Panc1 (cell line): ENCODE data around the gene ZMYM3. TPM values are rescaled to one million over a fixed set of nuclear protein-coding genes. Genes with fewer than 3 reads are reported as not detected.

ENCODE experiments used
- ATAC-seq: fragments of 200-7000 bp; cut with Tn5 transposase; 2 replicates; pipeline ENCODE4 v1.9.1; 2020; ENCODE audit warnings: mild to moderate bottlenecking, moderate library complexity
- BruUV-seq: library from RNA; stranded (reverse); fragments of 400-500 nt; replicated peaks from 2 replicates; lab custom pipeline; 2021; lab: Mats Ljungman, UMichigan
- CTCF ChIA-PET: fragments of 300-600 bp; sonication (Branson Sonifier 250); formaldehyde crosslinking; loops from one replicate; lab custom pipeline; 2022; ENCODE audit warnings: antibody characterized with exemption; lab: Charles Lee
- POLR2A ChIA-PET: fragments of 300-600 bp; sonication (Branson Sonifier 250); formaldehyde crosslinking; loops from one replicate; lab custom pipeline; 2022; ENCODE audit warnings: antibody characterized with exemption; lab: Charles Lee
- DNase-seq: peaks from one replicate; pipeline ENCODE4 v3.0.0-alpha.2; 2010; ENCODE audit warnings: low read depth, low spot score
- H3K27ac ChIP-seq: 2 replicates; pipeline ENCODE4 v1.5.1; 2011; ENCODE audit warnings: mild to moderate bottlenecking, low read length, inconsistent platforms
- H3K27me3 ChIP-seq: fragments of 200-500 bp; sonication (Bioruptor generic); 2 replicates; pipeline ENCODE4 v1.6.0; 2014; ENCODE audit warnings: low read length, inconsistent platforms; ENCODE audit not compliant: control insufficient read depth, insufficient read depth
- H3K36me3 ChIP-seq: fragments of 200-500 bp; sonication (Bioruptor generic); 2 replicates; pipeline ENCODE4 v1.5.1; 2014; ENCODE audit warnings: inconsistent platforms, mild to moderate bottlenecking, low read length, moderate library complexity; ENCODE audit not compliant: control insufficient read depth, insufficient read depth
- H3K4me1 ChIP-seq: 2 replicates; pipeline ENCODE4 v1.5.1; 2011; ENCODE audit warnings: inconsistent platforms, mild to moderate bottlenecking, low read length, moderate library complexity; ENCODE audit not compliant: control insufficient read depth, insufficient read depth
- H3K4me3 ChIP-seq, 2 experiments: 2 replicates each; pipeline ENCODE4 v1.5.1; 2011 to 2012; ENCODE audit warnings: low read depth in 2 of 2, low read length in 2 of 2, mild to moderate bottlenecking in 2 of 2, inconsistent platforms in 1 of 2, moderate library complexity in 1 of 2
- H3K9me3 ChIP-seq: fragments of 200-500 bp; sonication (Bioruptor generic); 2 replicates; pipeline ENCODE4 v1.5.1; 2014; ENCODE audit warnings: low read depth, mild to moderate bottlenecking, inconsistent platforms, low read length, moderate library complexity; ENCODE audit not compliant: control insufficient read depth, insufficient read depth
- POLR2AphosphoS5 ChIP-seq: IDR thresholded peaks from 2 replicates; pipeline ENCODE4 v1.6.1; 2012; ENCODE audit warnings: mild to moderate bottlenecking, low read depth, low read length, moderate library complexity
- SIN3A ChIP-seq: IDR thresholded peaks from 2 replicates; pipeline ENCODE4 v1.6.1; 2012; ENCODE audit warnings: low read depth, mild to moderate bottlenecking, low read length, moderate library complexity, borderline replicate concordance; ENCODE audit not compliant: insufficient read depth
- TCF7L2 ChIP-seq: IDR thresholded peaks from 2 replicates; pipeline ENCODE4 v1.6.1; 2011; ENCODE audit warnings: mild to moderate bottlenecking, low read depth, low read length, inconsistent platforms
- in situ Hi-C: cut with HindIII; loops from 2 replicates; pipeline ENCODE4 v1.10.0; 2016; ENCODE audit warnings: low sequenced_read_pairs, low pct_unique_long_range_greater_than_20kb
- intact Hi-C: fragments of 100-400 bp; cut with micrococcal nuclease; formaldehyde crosslinking; loops from one replicate; pipeline ENCODE4 v1.10.0; 2022; ENCODE audit not compliant: unreplicated experiment
- total RNA-seq: library from RNA; stranded (reverse); gene quantifications from one replicate; pipeline ENCODE4 v1.2.1, GENCODE V29; 2021; ENCODE audit not compliant: unreplicated experiment
- TF ChIP-seq, protein P1 (sequence below): fragments of 450-650 bp; IDR thresholded peaks from 2 replicates; pipeline ENCODE4 v1.5.1; 2017; ENCODE audit warnings: mild to moderate bottlenecking
- TF ChIP-seq, protein P2 (sequence below), 2 experiments: IDR thresholded peaks; 2 replicates each; pipeline ENCODE4 v1.6.1; 2011 to 2012; ENCODE audit warnings: low read depth in 2 of 2, control low read depth in 1 of 2, low read length in 1 of 2, mild to moderate bottlenecking in 1 of 2, moderate library complexity in 1 of 2; ENCODE audit not compliant: insufficient read depth in 1 of 2

ZMYM3 gene
- total RNA-seq, 1 experiment from 2014 or later = 40.2 TPM

DNA sequence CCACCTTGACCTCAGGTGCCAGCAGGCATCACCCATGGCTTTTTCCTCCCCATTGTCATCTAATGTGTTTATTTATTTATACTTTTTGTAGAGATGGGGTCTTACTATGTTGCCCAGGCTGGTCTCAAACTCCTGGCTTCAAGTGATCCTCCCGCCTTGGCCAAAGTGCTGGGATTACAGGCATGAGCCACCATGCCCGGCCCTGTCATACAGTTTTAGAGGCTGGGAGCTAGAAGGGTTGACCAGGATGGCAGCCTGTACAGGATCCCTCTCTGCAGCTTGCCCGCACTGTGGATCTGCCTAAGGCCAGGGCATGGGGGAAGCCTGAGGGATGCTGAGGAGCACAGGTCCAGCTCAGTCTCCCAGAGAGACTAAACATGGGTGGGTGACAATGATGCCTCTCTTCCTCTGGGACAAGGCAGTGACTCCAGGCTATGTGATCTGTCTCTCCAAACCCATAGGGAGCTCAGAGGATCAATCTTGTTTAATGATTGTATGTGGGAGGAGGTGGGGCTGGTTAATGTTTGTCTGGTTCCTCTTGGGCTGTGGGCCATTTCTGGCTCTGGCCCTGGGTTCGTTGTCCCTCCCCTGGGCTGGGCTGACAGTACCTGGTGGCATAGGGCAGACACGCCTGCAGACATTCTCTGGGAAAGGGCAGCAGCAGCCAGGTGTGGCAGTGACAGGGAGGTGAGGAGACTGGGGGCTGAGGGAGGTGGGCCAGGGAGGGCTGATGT, 39.2 kb downstream of the ZMYM3 start:
- ChIA-PET CTCF (no interaction called here), POLR2A (no interaction called here)
- DNase-seq (no peak), ATAC-seq (peak; percentile 51; the same call in 1 of the 2 replicates)
- H3K4me1 ChIP-seq = no peaks in the 10 kb centered on the region
- in situ Hi-C loops (no loop called here), intact Hi-C loops (no loop called here)
- no peaks in the 10 kb centered on the region for H3K36me3 ChIP-seq
- TF ChIP-seq SIN3A (no peak), TCF7L2 (no peak), POLR2AphosphoS5 (no peak)
- TF ChIP-seq, protein P1, sequence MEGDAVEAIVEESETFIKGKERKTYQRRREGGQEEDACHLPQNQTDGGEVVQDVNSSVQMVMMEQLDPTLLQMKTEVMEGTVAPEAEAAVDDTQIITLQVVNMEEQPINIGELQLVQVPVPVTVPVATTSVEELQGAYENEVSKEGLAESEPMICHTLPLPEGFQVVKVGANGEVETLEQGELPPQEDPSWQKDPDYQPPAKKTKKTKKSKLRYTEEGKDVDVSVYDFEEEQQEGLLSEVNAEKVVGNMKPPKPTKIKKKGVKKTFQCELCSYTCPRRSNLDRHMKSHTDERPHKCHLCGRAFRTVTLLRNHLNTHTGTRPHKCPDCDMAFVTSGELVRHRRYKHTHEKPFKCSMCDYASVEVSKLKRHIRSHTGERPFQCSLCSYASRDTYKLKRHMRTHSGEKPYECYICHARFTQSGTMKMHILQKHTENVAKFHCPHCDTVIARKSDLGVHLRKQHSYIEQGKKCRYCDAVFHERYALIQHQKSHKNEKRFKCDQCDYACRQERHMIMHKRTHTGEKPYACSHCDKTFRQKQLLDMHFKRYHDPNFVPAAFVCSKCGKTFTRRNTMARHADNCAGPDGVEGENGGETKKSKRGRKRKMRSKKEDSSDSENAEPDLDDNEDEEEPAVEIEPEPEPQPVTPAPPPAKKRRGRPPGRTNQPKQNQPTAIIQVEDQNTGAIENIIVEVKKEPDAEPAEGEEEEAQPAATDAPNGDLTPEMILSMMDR = no peak
- TF ChIP-seq, protein P2, sequence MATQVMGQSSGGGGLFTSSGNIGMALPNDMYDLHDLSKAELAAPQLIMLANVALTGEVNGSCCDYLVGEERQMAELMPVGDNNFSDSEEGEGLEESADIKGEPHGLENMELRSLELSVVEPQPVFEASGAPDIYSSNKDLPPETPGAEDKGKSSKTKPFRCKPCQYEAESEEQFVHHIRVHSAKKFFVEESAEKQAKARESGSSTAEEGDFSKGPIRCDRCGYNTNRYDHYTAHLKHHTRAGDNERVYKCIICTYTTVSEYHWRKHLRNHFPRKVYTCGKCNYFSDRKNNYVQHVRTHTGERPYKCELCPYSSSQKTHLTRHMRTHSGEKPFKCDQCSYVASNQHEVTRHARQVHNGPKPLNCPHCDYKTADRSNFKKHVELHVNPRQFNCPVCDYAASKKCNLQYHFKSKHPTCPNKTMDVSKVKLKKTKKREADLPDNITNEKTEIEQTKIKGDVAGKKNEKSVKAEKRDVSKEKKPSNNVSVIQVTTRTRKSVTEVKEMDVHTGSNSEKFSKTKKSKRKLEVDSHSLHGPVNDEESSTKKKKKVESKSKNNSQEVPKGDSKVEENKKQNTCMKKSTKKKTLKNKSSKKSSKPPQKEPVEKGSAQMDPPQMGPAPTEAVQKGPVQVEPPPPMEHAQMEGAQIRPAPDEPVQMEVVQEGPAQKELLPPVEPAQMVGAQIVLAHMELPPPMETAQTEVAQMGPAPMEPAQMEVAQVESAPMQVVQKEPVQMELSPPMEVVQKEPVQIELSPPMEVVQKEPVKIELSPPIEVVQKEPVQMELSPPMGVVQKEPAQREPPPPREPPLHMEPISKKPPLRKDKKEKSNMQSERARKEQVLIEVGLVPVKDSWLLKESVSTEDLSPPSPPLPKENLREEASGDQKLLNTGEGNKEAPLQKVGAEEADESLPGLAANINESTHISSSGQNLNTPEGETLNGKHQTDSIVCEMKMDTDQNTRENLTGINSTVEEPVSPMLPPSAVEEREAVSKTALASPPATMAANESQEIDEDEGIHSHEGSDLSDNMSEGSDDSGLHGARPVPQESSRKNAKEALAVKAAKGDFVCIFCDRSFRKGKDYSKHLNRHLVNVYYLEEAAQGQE (IDR thresholded peaks at IDR 0.05; ENCODE audit: insufficient read depth in 1 of 2, low read depth in 2 of 2, low read length in 1 of 2) = no peak
- H3K9me3 ChIP-seq = no peaks in the 10 kb centered on the region
- H3K27me3 ChIP-seq = no peaks in the 10 kb centered on the region
- no peak overlapping the region for H3K27ac ChIP-seq
- BruUV-seq = no TSS peak
- H3K4me3 ChIP-seq = no peak overlapping the region

DNA sequence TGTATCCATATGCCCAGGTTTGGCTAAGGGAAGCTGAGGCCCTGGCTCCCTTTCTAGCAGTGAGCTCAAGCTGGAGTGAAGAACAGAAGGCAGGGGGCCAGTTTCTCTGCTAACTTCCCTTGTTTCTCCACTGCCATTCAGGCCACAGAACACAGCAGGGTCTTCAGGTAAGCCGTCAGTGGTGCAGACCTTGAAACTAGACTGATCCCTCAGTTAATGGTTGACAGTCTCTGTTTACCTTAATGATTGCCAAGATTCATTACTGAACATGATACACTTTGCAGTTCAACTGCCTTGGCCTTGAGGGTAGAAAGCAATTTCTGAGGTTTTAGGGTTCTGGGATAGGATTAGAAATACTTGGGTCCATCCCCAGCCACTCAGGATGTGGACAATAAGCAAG, 39.8 kb downstream of the ZMYM3 start:
- POLR2A ChIA-PET = no interaction called here
- CTCF ChIA-PET = no interaction called here
- in situ Hi-C loops = no loop called here
- no peaks in the 10 kb centered on the region for H3K27me3 ChIP-seq
- TF ChIP-seq, protein P1 = no peak
- no peak for TF ChIP-seq POLR2AphosphoS5
- TF ChIP-seq, protein P2 (IDR thresholded peaks at IDR 0.05; ENCODE audit: insufficient read depth in 1 of 2, low read depth in 2 of 2, low read length in 1 of 2) = no peak
- no peak for TF ChIP-seq TCF7L2
- TF ChIP-seq SIN3A = no peak
- no peak overlapping the region for H3K4me3 ChIP-seq
- H3K36me3 ChIP-seq = no peaks in the 10 kb centered on the region
- ATAC-seq (no peak), DNase-seq (no peak)
- intact Hi-C loops = no loop called here
- no peak overlapping the region for H3K27ac ChIP-seq
- H3K9me3 ChIP-seq = no peaks in the 10 kb centered on the region
- H3K4me1 ChIP-seq = no peaks in the 10 kb centered on the region
- BruUV-seq = no TSS peak
